Measurements from ENCODE around the gene PCCA.

DNA sequence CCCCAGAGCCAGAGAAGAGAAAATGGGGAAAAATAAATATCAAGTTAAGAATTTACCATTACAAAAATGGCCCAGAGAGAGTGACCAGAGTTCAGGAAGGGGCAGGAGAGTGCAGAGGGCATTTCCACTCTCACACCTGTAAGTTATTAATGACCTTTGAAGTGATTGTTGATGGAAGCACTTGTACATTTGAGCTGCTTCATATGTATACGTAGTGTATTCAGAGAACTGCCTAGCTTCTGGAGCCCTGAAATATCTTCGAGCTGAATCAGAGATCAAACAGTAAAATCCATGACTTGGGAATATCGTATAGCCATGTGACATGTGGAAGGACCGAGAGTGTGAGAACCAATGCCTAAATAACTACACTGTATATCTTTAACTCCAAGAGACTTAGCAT is 49.2 kb upstream of the PCCA start:
- TF ChIP-seq POLR2A (IDR thresholded peaks at IDR 0.05; ENCODE audit: low read length) (no peak), GATA1 (IDR thresholded peaks at IDR 0.05; ENCODE audit: low read depth, low read length) (no peak)

Measured in erythroblast (primary cell).